ENCODE measurements around the gene IL9R.

GRCh38 chrX:155957843-155958242 is 39.7 kb upstream of the IL9R start:
- TF ChIP-seq POLR2A (IDR thresholded peaks at IDR 0.05): no peak
- no peak for TF ChIP-seq CTCF (IDR thresholded peaks at IDR 0.05)
